WTC11 (cell line): Measurements from ENCODE around the gene DHX9. TPM values are rescaled to one million over a fixed set of nuclear protein-coding genes. Genes with fewer than 3 reads are reported as not detected.

ENCODE experiments used
- ATAC-seq: fragments of 200-7000 bp; cut with Tn5 transposase; 2 replicates; pipeline ENCODE4 v1.10.0; 2021; ENCODE audit warnings: mild to moderate bottlenecking, moderate library complexity
- CTCF ChIA-PET: fragments of 300-600 bp; sonication (Branson Sonifier 250); formaldehyde crosslinking; loops from one replicate; lab custom pipeline; 2021; ENCODE audit warnings: antibody characterized with exemption; lab: Charles Lee
- POLR2A ChIA-PET: fragments of 350-600 bp; sonication (Branson Sonifier 250); formaldehyde crosslinking; loops from one replicate; lab custom pipeline; 2021; ENCODE audit warnings: antibody characterized with exemption; lab: Charles Lee
- DNase-seq: peaks from one replicate; pipeline ENCODE4 v3.0.0; 2021; ENCODE audit warnings: low spot score
- H3K27ac Mint-ChIP-seq: 2 replicates; pipeline ENCODE4 v1.8.0; 2021; ENCODE audit warnings: mixed read lengths
- H3K27me3 Mint-ChIP-seq: 2 replicates; pipeline ENCODE4 v1.8.0; 2021; ENCODE audit warnings: low read depth, mild to moderate bottlenecking, moderate library complexity, mixed read lengths
- H3K36me3 Mint-ChIP-seq: 2 replicates; pipeline ENCODE4 v1.8.0; 2021; ENCODE audit warnings: mixed read lengths
- H3K4me1 Mint-ChIP-seq: 2 replicates; pipeline ENCODE4 v1.8.0; 2022; ENCODE audit warnings: mixed read lengths
- H3K4me3 Mint-ChIP-seq: 2 replicates; pipeline ENCODE4 v1.8.0; 2021; ENCODE audit warnings: mild to moderate bottlenecking, moderate library complexity, mixed read lengths
- H3K9me3 Mint-ChIP-seq: 2 replicates; pipeline ENCODE4 v1.8.0; 2021; ENCODE audit warnings: mixed read lengths
- EMX1 ChIP-seq: fragments of 250-450 bp; sonication (Bioruptor Pico); IDR thresholded peaks from 2 replicates; pipeline ENCODE4 v1.8.0; 2021; ENCODE audit warnings: mild to moderate bottlenecking
- GRHL2 ChIP-seq: fragments of 250-450 bp; sonication (Bioruptor Pico); IDR thresholded peaks from 2 replicates; pipeline ENCODE4 v1.8.0; 2022; ENCODE audit warnings: mild to moderate bottlenecking, moderate library complexity; ENCODE audit not compliant: insufficient replicate concordance, severe bottlenecking
- MYBL2 ChIP-seq: sonication (generic); formaldehyde crosslinking; IDR thresholded peaks from 2 replicates; pipeline ENCODE4 v1.8.1; 2023; ENCODE audit warnings: mild to moderate bottlenecking, moderate library complexity, missing genetic modification reagents
- NFATC4 ChIP-seq: fragments of 250-450 bp; sonication (Bioruptor Pico); IDR thresholded peaks from 2 replicates; pipeline ENCODE4 v1.9.0; 2021; ENCODE audit warnings: mild to moderate bottlenecking
- PRRX2 ChIP-seq: fragments of 250-450 bp; sonication (Bioruptor Pico); IDR thresholded peaks from 2 replicates; pipeline ENCODE4 v1.8.0; 2021; ENCODE audit warnings: mild to moderate bottlenecking
- ZBTB21 ChIP-seq: sonication (generic); formaldehyde crosslinking; IDR thresholded peaks from 2 replicates; pipeline ENCODE4 v1.8.1; 2023; ENCODE audit warnings: mild to moderate bottlenecking, missing genetic modification reagents, borderline replicate concordance
- ZNF423 ChIP-seq: fragments of 250-450 bp; sonication (Bioruptor Pico); IDR thresholded peaks from 2 replicates; pipeline ENCODE4 v2.1.2; 2022; ENCODE audit warnings: mild to moderate bottlenecking, moderate library complexity
- ZNF671 ChIP-seq: fragments of 250-450 bp; sonication (Bioruptor Pico); IDR thresholded peaks from 2 replicates; pipeline ENCODE4 v1.8.0; 2021; ENCODE audit warnings: mild to moderate bottlenecking
- total RNA-seq: library from RNA; stranded (reverse); gene quantifications from 3 replicates; pipeline ENCODE4 v1.2.3, GENCODE V29; 2021
- TF ChIP-seq, protein P1 (sequence below): sonication (generic); formaldehyde crosslinking; IDR thresholded peaks from 2 replicates; pipeline ENCODE4 v1.8.0; 2023; ENCODE audit warnings: missing genetic modification reagents, mild to moderate bottlenecking, borderline replicate concordance
- TF ChIP-seq, protein P2 (sequence below): fragments of 250-450 bp; sonication (Bioruptor Pico); IDR thresholded peaks from 2 replicates; pipeline ENCODE4 v1.8.0; 2021; ENCODE audit warnings: mild to moderate bottlenecking
- TF ChIP-seq, protein P3 (sequence below): sonication (generic); formaldehyde crosslinking; IDR thresholded peaks from 2 replicates; pipeline ENCODE4 v1.8.1; 2022; ENCODE audit warnings: low read depth, mild to moderate bottlenecking, moderate library complexity, missing genetic modification reagents, borderline replicate concordance
- TF ChIP-seq, protein P4 (sequence below): sonication (generic); formaldehyde crosslinking; IDR thresholded peaks from 2 replicates; pipeline ENCODE4 v1.8.0; 2022; ENCODE audit warnings: mild to moderate bottlenecking, missing genetic modification reagents

Gene DHX9
- total RNA-seq, 1 experiment from 2014 or later: 280 TPM

DNA sequence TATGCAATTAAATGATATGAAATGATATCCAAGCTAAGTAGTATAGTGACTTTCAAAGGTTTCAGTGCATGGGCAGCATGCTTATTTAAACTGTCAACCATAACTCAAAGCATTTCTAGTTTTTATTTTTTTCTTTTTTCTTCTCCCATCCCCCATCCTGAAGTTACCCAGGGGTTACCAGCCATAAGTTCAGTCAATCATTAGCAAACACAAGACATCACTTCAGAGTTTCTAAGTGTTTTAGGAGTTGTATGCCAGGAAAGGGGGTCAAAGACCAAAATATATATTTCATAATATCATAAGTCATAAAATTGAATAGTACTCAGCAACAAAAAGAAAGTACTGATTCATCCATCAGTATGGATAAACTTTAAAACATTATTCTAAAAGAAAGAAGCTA, 28.7 kb downstream of the DHX9 start (continued):
- TF ChIP-seq MYBL2 (CRISPR knock-in tag) (no peak), EMX1 (CRISPR knock-in tag) (no peak), GRHL2 (no peak)
- TF ChIP-seq, protein P1, sequence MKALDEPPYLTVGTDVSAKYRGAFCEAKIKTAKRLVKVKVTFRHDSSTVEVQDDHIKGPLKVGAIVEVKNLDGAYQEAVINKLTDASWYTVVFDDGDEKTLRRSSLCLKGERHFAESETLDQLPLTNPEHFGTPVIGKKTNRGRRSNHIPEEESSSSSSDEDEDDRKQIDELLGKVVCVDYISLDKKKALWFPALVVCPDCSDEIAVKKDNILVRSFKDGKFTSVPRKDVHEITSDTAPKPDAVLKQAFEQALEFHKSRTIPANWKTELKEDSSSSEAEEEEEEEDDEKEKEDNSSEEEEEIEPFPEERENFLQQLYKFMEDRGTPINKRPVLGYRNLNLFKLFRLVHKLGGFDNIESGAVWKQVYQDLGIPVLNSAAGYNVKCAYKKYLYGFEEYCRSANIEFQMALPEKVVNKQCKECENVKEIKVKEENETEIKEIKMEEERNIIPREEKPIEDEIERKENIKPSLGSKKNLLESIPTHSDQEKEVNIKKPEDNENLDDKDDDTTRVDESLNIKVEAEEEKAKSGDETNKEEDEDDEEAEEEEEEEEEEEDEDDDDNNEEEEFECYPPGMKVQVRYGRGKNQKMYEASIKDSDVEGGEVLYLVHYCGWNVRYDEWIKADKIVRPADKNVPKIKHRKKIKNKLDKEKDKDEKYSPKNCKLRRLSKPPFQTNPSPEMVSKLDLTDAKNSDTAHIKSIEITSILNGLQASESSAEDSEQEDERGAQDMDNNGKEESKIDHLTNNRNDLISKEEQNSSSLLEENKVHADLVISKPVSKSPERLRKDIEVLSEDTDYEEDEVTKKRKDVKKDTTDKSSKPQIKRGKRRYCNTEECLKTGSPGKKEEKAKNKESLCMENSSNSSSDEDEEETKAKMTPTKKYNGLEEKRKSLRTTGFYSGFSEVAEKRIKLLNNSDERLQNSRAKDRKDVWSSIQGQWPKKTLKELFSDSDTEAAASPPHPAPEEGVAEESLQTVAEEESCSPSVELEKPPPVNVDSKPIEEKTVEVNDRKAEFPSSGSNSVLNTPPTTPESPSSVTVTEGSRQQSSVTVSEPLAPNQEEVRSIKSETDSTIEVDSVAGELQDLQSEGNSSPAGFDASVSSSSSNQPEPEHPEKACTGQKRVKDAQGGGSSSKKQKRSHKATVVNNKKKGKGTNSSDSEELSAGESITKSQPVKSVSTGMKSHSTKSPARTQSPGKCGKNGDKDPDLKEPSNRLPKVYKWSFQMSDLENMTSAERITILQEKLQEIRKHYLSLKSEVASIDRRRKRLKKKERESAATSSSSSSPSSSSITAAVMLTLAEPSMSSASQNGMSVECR: no peak
- TF ChIP-seq, protein P2, sequence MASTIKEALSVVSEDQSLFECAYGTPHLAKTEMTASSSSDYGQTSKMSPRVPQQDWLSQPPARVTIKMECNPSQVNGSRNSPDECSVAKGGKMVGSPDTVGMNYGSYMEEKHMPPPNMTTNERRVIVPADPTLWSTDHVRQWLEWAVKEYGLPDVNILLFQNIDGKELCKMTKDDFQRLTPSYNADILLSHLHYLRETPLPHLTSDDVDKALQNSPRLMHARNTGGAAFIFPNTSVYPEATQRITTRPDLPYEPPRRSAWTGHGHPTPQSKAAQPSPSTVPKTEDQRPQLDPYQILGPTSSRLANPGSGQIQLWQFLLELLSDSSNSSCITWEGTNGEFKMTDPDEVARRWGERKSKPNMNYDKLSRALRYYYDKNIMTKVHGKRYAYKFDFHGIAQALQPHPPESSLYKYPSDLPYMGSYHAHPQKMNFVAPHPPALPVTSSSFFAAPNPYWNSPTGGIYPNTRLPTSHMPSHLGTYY (CRISPR knock-in tag): no peak

DNA sequence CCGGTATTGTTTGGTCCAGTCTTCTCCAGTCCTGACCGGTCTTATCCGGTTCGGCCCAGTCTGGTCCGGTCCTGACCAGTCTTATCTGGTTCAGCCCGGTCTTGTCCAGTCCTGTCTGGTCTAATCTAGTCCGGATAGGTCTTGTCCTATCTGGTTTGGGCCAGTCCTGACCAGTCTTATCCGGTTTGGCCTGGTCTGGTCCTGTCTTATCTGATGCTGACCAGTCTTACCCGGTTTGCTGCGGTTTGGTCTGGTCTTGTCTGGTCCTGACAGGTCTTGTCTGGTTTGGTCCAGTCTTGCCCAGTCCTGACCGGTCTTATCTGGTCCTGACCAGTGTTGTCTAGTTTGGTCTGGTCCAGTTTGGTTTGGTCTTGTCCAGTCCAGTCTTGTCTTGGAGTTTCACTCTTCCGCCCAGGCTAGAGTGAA, 30.1 kb downstream of the DHX9 start:
- DNase-seq (peak; percentile 63), ATAC-seq (peak; percentile 65)
- CTCF ChIA-PET: no interaction called here
- TF ChIP-seq EMX1 (CRISPR knock-in tag) (0 out of 2 replicates have a peak, but pooled peaks have one; percentile 32), ZBTB21 (CRISPR knock-in tag) (no peak), ZNF671 (CRISPR knock-in tag) (0 out of 2 replicates have a peak, but pooled peaks have one; percentile 56), PRRX2 (peak; percentile 44; the same call in 1 of the 2 replicates)
- TF ChIP-seq, protein P2 (CRISPR knock-in tag): peak; percentile 28; the same call in 1 of the 2 replicates
- POLR2A ChIA-PET: no interaction called here
- Mint-ChIP-seq H3K4me1 (no peaks in the 10 kb centered on the region), H3K36me3 (peaks cover 92% of the 10 kb centered on the region), H3K27ac (peak overlapping the region; percentile 98), H3K9me3 (no peaks in the 10 kb centered on the region), H3K27me3 (no peaks in the 10 kb centered on the region), H3K4me3 (no peak overlapping the region)

DNA sequence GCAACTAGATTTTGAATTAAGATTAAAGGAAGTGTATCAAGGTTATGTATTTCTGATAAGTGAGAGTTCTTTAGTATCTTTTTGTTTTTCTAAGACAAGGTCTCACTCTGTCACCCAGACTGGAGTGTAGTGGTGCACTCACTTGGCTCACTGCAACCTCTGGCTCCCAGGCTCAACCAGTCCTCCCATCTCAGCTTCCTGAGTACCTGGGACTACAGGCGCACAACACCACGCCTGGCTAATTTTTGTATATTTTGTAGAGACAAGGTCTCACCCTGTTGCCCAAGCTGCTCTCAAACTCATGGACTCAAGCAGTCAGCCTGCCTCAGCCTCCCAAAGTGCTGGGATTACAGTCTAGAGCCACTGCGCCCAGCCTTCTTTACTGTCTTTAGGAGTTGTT, 33.7 kb downstream of the DHX9 start:
- CTCF ChIA-PET: no interaction called here
- ATAC-seq (no peak), DNase-seq (no peak)
- POLR2A ChIA-PET: interaction anchor here (1.1 kb wide), 1 partner anchor 10 kb away, joined by 4 read pairs; no protein-coding TSS in a partner anchor
- no peak overlapping the region for H3K4me3 Mint-ChIP-seq
- no peaks in the 10 kb centered on the region for H3K4me1 Mint-ChIP-seq
- TF ChIP-seq NFATC4 (CRISPR knock-in tag) (peak; percentile 18; the same call in 1 of the 2 replicates), ZNF423 (CRISPR knock-in tag) (no peak)
- TF ChIP-seq, protein P3, sequence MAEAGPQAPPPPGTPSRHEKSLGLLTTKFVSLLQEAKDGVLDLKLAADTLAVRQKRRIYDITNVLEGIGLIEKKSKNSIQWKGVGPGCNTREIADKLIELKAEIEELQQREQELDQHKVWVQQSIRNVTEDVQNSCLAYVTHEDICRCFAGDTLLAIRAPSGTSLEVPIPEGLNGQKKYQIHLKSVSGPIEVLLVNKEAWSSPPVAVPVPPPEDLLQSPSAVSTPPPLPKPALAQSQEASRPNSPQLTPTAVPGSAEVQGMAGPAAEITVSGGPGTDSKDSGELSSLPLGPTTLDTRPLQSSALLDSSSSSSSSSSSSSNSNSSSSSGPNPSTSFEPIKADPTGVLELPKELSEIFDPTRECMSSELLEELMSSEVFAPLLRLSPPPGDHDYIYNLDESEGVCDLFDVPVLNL: no peak
- TF ChIP-seq, protein P4, sequence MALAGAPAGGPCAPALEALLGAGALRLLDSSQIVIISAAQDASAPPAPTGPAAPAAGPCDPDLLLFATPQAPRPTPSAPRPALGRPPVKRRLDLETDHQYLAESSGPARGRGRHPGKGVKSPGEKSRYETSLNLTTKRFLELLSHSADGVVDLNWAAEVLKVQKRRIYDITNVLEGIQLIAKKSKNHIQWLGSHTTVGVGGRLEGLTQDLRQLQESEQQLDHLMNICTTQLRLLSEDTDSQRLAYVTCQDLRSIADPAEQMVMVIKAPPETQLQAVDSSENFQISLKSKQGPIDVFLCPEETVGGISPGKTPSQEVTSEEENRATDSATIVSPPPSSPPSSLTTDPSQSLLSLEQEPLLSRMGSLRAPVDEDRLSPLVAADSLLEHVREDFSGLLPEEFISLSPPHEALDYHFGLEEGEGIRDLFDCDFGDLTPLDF (CRISPR knock-in tag): no peak
- no peak overlapping the region for H3K27ac Mint-ChIP-seq
- H3K27me3 Mint-ChIP-seq: no peaks in the 10 kb centered on the region
- H3K9me3 Mint-ChIP-seq: no peaks in the 10 kb centered on the region
- peaks cover 92% of the 10 kb centered on the region for H3K36me3 Mint-ChIP-seq
